ENCODE results near the gene YTHDC1. TPM values are rescaled to one million over a fixed set of nuclear protein-coding genes. Genes with fewer than 3 reads are reported as not detected.

YTHDC1 gene
- total and polyA plus RNA-seq, 4 donors = 85.4 to 101 (median 89.6) TPM

- no CpG with 5 or more reads among the region's 5 CpGs for WGBS (ENCODE audit: insufficient coverage)
- DNase-seq (ENCODE audit: low read depth in 4 of 6, low spot score in 6 of 6) = no peak
Measured at GRCh38 chr4:68378226-68378625, 28.3 kb upstream of the YTHDC1 start.

GRCh38 chr4:68375667-68376559 is 26.0 kb upstream of the YTHDC1 start:
- Histone ChIP-seq H3K4me1 (ENCODE audit: control insufficient read depth, insufficient read depth, low read length) (peaks cover 4% of the 10 kb centered on the region), H3K9me3 (ENCODE audit: control insufficient read depth, insufficient read depth, low read length) (no peaks in the 10 kb centered on the region), H3K27me3 (ENCODE audit: control insufficient read depth, insufficient read depth, low read length) (peaks cover 4% of the 10 kb centered on the region), H3K4me3 (ENCODE audit: low read depth, low read length) (peak overlapping the region; percentile 18), H3K36me3 (ENCODE audit: control insufficient read depth, insufficient read depth, low read length) (no peaks in the 10 kb centered on the region), H3K27ac (ENCODE audit: low read depth, low read length) (no peak overlapping the region)
- peak in 5 of 6 donors; percentile 13 to 87 (median 48) for DNase-seq (ENCODE audit: low read depth in 4 of 6, low spot score in 6 of 6)
- 6% methylated on average over 12 of the region's 19 CpGs for WGBS (ENCODE audit: insufficient coverage)

More at GRCh38 chr4:68378226-68378625, 28.3 kb upstream of the YTHDC1 start:
- no peak overlapping the region for H3K4me3 ChIP-seq (ENCODE audit: low read depth, low read length)
- peaks cover 4% of the 10 kb centered on the region for H3K27me3 ChIP-seq (ENCODE audit: control insufficient read depth, insufficient read depth, low read length)
- H3K9me3 ChIP-seq (ENCODE audit: control insufficient read depth, insufficient read depth, low read length) = no peaks in the 10 kb centered on the region
- no peaks in the 10 kb centered on the region for H3K36me3 ChIP-seq (ENCODE audit: control insufficient read depth, insufficient read depth, low read length)
- peaks cover 4% of the 10 kb centered on the region for H3K4me1 ChIP-seq (ENCODE audit: control insufficient read depth, insufficient read depth, low read length)
- no peak overlapping the region for H3K27ac ChIP-seq (ENCODE audit: low read depth, low read length)

- Histone ChIP-seq H3K27me3 (ENCODE audit: control insufficient read depth, insufficient read depth, low read length) (peaks cover 4% of the 10 kb centered on the region), H3K27ac (ENCODE audit: low read depth, low read length) (peak overlapping the region; percentile 62), H3K4me1 (ENCODE audit: control insufficient read depth, insufficient read depth, low read length) (peaks cover 4% of the 10 kb centered on the region), H3K4me3 (ENCODE audit: low read depth, low read length) (peak overlapping the region; percentile 46), H3K9me3 (ENCODE audit: control insufficient read depth, insufficient read depth, low read length) (no peaks in the 10 kb centered on the region), H3K36me3 (ENCODE audit: control insufficient read depth, insufficient read depth, low read length) (no peaks in the 10 kb centered on the region)
- peak; percentile 56 to 98 (median 79) for DNase-seq (ENCODE audit: low read depth in 4 of 6, low spot score in 6 of 6)
- WGBS (ENCODE audit: insufficient coverage) = 1% methylated on average over 10 of the region's 16 CpGs
Measured at GRCh38 chr4:68373513-68373912, 23.6 kb upstream of the YTHDC1 start.

GRCh38 chr4:68372588-68372987 is 22.7 kb upstream of the YTHDC1 start:
- Histone ChIP-seq H3K4me3 (ENCODE audit: low read depth, low read length) (no peak overlapping the region), H3K4me1 (ENCODE audit: control insufficient read depth, insufficient read depth, low read length) (peaks cover 4% of the 10 kb centered on the region), H3K36me3 (ENCODE audit: control insufficient read depth, insufficient read depth, low read length) (no peaks in the 10 kb centered on the region), H3K27me3 (ENCODE audit: control insufficient read depth, insufficient read depth, low read length) (peaks cover 4% of the 10 kb centered on the region), H3K9me3 (ENCODE audit: control insufficient read depth, insufficient read depth, low read length) (no peaks in the 10 kb centered on the region), H3K27ac (ENCODE audit: low read depth, low read length) (no peak overlapping the region)
- DNase-seq (ENCODE audit: low read depth in 4 of 6, low spot score in 6 of 6) = no peak
- WGBS (ENCODE audit: insufficient coverage) = no CpG with 5 or more reads among the region's 1 CpG

- WGBS (ENCODE audit: insufficient coverage) = 80% methylated on average over 5 of the region's 6 CpGs
- H3K27me3 ChIP-seq (ENCODE audit: control insufficient read depth, insufficient read depth, low read length) = peaks cover 2% of the 10 kb centered on the region
- no peaks in the 10 kb centered on the region for H3K9me3 ChIP-seq (ENCODE audit: control insufficient read depth, insufficient read depth, low read length)
- no peak overlapping the region for H3K4me3 ChIP-seq (ENCODE audit: low read depth, low read length)
- no peaks in the 10 kb centered on the region for H3K36me3 ChIP-seq (ENCODE audit: control insufficient read depth, insufficient read depth, low read length)
- no peak overlapping the region for H3K27ac ChIP-seq (ENCODE audit: low read depth, low read length)
- DNase-seq (ENCODE audit: low read depth in 4 of 6, low spot score in 6 of 6) = no peak
- H3K4me1 ChIP-seq (ENCODE audit: control insufficient read depth, insufficient read depth, low read length) = no peaks in the 10 kb centered on the region
Measured at GRCh38 chr4:68369142-68369805, 19.4 kb upstream of the YTHDC1 start.

- no CpG with 5 or more reads among the region's 5 CpGs for WGBS (ENCODE audit: insufficient coverage)
- no peaks in the 10 kb centered on the region for H3K9me3 ChIP-seq (ENCODE audit: control insufficient read depth, insufficient read depth, low read length)
- no peak overlapping the region for H3K27ac ChIP-seq (ENCODE audit: low read depth, low read length)
- H3K36me3 ChIP-seq (ENCODE audit: control insufficient read depth, insufficient read depth, low read length) = no peaks in the 10 kb centered on the region
- no peaks in the 10 kb centered on the region for H3K4me1 ChIP-seq (ENCODE audit: control insufficient read depth, insufficient read depth, low read length)
- DNase-seq (ENCODE audit: low read depth in 4 of 6, low spot score in 6 of 6) = no peak
- H3K4me3 ChIP-seq (ENCODE audit: low read depth, low read length) = no peak overlapping the region
- peaks cover 2% of the 10 kb centered on the region for H3K27me3 ChIP-seq (ENCODE audit: control insufficient read depth, insufficient read depth, low read length)
Measured at GRCh38 chr4:68368691-68369131, 18.8 kb upstream of the YTHDC1 start.

- Histone ChIP-seq H3K27me3 (ENCODE audit: control insufficient read depth, insufficient read depth, low read length) (peaks cover 2% of the 10 kb centered on the region), H3K36me3 (ENCODE audit: control insufficient read depth, insufficient read depth, low read length) (no peaks in the 10 kb centered on the region), H3K4me1 (ENCODE audit: control insufficient read depth, insufficient read depth, low read length) (no peaks in the 10 kb centered on the region), H3K4me3 (ENCODE audit: low read depth, low read length) (no peak overlapping the region), H3K9me3 (ENCODE audit: control insufficient read depth, insufficient read depth, low read length) (no peaks in the 10 kb centered on the region), H3K27ac (ENCODE audit: low read depth, low read length) (no peak overlapping the region)
- no peak for DNase-seq (ENCODE audit: low read depth in 4 of 6, low spot score in 6 of 6)
- no CpG with 5 or more reads among the region's 3 CpGs for WGBS (ENCODE audit: insufficient coverage)
Measured at GRCh38 chr4:68367835-68368234, 17.9 kb upstream of the YTHDC1 start.

- no peak overlapping the region for H3K27ac ChIP-seq (ENCODE audit: low read depth, low read length)
- no peaks in the 10 kb centered on the region for H3K36me3 ChIP-seq (ENCODE audit: control insufficient read depth, insufficient read depth, low read length)
- H3K27me3 ChIP-seq (ENCODE audit: control insufficient read depth, insufficient read depth, low read length) = peaks cover 2% of the 10 kb centered on the region
- 73% methylated on average over 2 of the region's 4 CpGs for WGBS (ENCODE audit: insufficient coverage)
- no peak overlapping the region for H3K4me3 ChIP-seq (ENCODE audit: low read depth, low read length)
- H3K4me1 ChIP-seq (ENCODE audit: control insufficient read depth, insufficient read depth, low read length) = no peaks in the 10 kb centered on the region
- no peak for DNase-seq (ENCODE audit: low read depth in 4 of 6, low spot score in 6 of 6)
- H3K9me3 ChIP-seq (ENCODE audit: control insufficient read depth, insufficient read depth, low read length) = no peaks in the 10 kb centered on the region
Measured at GRCh38 chr4:68366600-68366999, 16.7 kb upstream of the YTHDC1 start.

- 70% methylated on average over 1 of the region's 1 CpG for WGBS (ENCODE audit: insufficient coverage)
- no peaks in the 10 kb centered on the region for H3K36me3 ChIP-seq (ENCODE audit: control insufficient read depth, insufficient read depth, low read length)
- DNase-seq (ENCODE audit: low read depth in 4 of 6, low spot score in 6 of 6) = no peak
- H3K27ac ChIP-seq (ENCODE audit: low read depth, low read length) = no peak overlapping the region
- H3K4me1 ChIP-seq (ENCODE audit: control insufficient read depth, insufficient read depth, low read length) = no peaks in the 10 kb centered on the region
- no peak overlapping the region for H3K4me3 ChIP-seq (ENCODE audit: low read depth, low read length)
- H3K9me3 ChIP-seq (ENCODE audit: control insufficient read depth, insufficient read depth, low read length) = no peaks in the 10 kb centered on the region
- H3K27me3 ChIP-seq (ENCODE audit: control insufficient read depth, insufficient read depth, low read length) = peaks cover 2% of the 10 kb centered on the region
Measured at GRCh38 chr4:68365068-68365467, 15.2 kb upstream of the YTHDC1 start.
